ENCODE results near the gene TH. TPM values are rescaled to one million over a fixed set of nuclear protein-coding genes. Genes with fewer than 3 reads are reported as not detected.

TH gene
- polyA plus RNA-seq, 1 donor from 2014 or later: 3.6 TPM

GRCh38 chr11:2140411-2141400 is 30.9 kb downstream of the TH start:
- no peak for TF ChIP-seq EP300 (conservative IDR thresholded peaks at IDR 0.05; ENCODE audit: poor library complexity, severe bottlenecking)
- TF ChIP-seq EZH2 (IDR thresholded peaks at IDR 0.05; ENCODE audit: borderline replicate concordance, insufficient read depth, low read length, poor library complexity, severe bottlenecking): peak; percentile 79
- H2AFZ ChIP-seq (ENCODE audit: low read depth, low read length): no peak overlapping the region

GRCh38 chr11:2139621-2140337 is 31.8 kb downstream of the TH start:
- Histone ChIP-seq H3K36me3 (ENCODE audit: insufficient read depth, low read length) (no peaks in the 10 kb centered on the region), H3K27me3 (ENCODE audit: insufficient read depth, low read depth, low read length) (peaks cover 74% of the 10 kb centered on the region), H2AFZ (ENCODE audit: low read depth, low read length) (no peak overlapping the region), H3K27ac (ENCODE audit: low read length) (no peak overlapping the region), H3K4me2 (ENCODE audit: low read length) (no peak overlapping the region), H3K9ac (ENCODE audit: low read length) (no peak overlapping the region), H3K4me3 (ENCODE audit: low read length) (peak overlapping the region; percentile 47), H3K79me2 (replicated peaks; ENCODE audit: insufficient read depth, low read length) (no peaks in the 10 kb centered on the region), H3K9me3 (ENCODE audit: low read length) (no peaks in the 10 kb centered on the region), H4K20me1 (ENCODE audit: insufficient read depth) (no peaks in the 10 kb centered on the region), H3K9me2 (ENCODE audit: insufficient read depth, low read length) (no peaks in the 10 kb centered on the region), H3F3A (ENCODE audit: insufficient read depth, low read length, poor library complexity, severe bottlenecking) (no peaks in the 10 kb centered on the region)
- TF ChIP-seq CTCF (IDR thresholded peaks at IDR 0.05; ENCODE audit: poor library complexity, severe bottlenecking): no peak
- no peak for TF ChIP-seq MXI1 (conservative IDR thresholded peaks at IDR 0.05; ENCODE audit: poor library complexity, severe bottlenecking)
- TF ChIP-seq POLR2AphosphoS5 (IDR thresholded peaks at IDR 0.05): no peak
- TF ChIP-seq EZH2 (IDR thresholded peaks at IDR 0.05; ENCODE audit: borderline replicate concordance, insufficient read depth, low read length, poor library complexity, severe bottlenecking): no peak

More at GRCh38 chr11:2140411-2141400, 30.9 kb downstream of the TH start:
- H3K4me3 ChIP-seq (ENCODE audit: low read length): peak overlapping the region; percentile 47
- H3K79me2 ChIP-seq (replicated peaks; ENCODE audit: insufficient read depth, low read length): no peaks in the 10 kb centered on the region
- H3K9ac ChIP-seq (ENCODE audit: low read length): no peak overlapping the region
- H3K4me2 ChIP-seq (ENCODE audit: low read length): no peak overlapping the region
- H3F3A ChIP-seq (ENCODE audit: insufficient read depth, low read length, poor library complexity, severe bottlenecking): no peaks in the 10 kb centered on the region
- H3K36me3 ChIP-seq (ENCODE audit: insufficient read depth, low read length): no peaks in the 10 kb centered on the region
- no peaks in the 10 kb centered on the region for H3K9me2 ChIP-seq (ENCODE audit: insufficient read depth, low read length)
- no peak overlapping the region for H3K27ac ChIP-seq (ENCODE audit: low read length)
- peaks cover 83% of the 10 kb centered on the region for H3K27me3 ChIP-seq (ENCODE audit: insufficient read depth, low read depth, low read length)
- H4K20me1 ChIP-seq (ENCODE audit: insufficient read depth): no peaks in the 10 kb centered on the region
- no peaks in the 10 kb centered on the region for H3K9me3 ChIP-seq (ENCODE audit: low read length)

- peak within 1 kb of the TSS; percentile 47 for H3K4me3 ChIP-seq (ENCODE audit: low read length)
- no peaks in the 10 kb centered on the region for H3K9me2 ChIP-seq (ENCODE audit: insufficient read depth, low read length)
- H2AFZ ChIP-seq (ENCODE audit: low read depth, low read length): no peak within 1 kb of the TSS
- no peak for TF ChIP-seq TAF1 (IDR thresholded peaks at IDR 0.05; ENCODE audit: low read depth)
- TF ChIP-seq CTCF (IDR thresholded peaks at IDR 0.05; ENCODE audit: poor library complexity, severe bottlenecking): no peak
- no peak for TF ChIP-seq POLR2AphosphoS5 (IDR thresholded peaks at IDR 0.05)
- no peak for TF ChIP-seq EP300 (conservative IDR thresholded peaks at IDR 0.05; ENCODE audit: poor library complexity, severe bottlenecking)
- TF ChIP-seq REST (IDR thresholded peaks at IDR 0.05; ENCODE audit: borderline replicate concordance): no peak
- no peak for TF ChIP-seq EZH2 (IDR thresholded peaks at IDR 0.05; ENCODE audit: borderline replicate concordance, insufficient read depth, low read length, poor library complexity, severe bottlenecking)
- no peak for TF ChIP-seq RAD21 (conservative IDR thresholded peaks at IDR 0.05)
- no peak for TF ChIP-seq MXI1 (conservative IDR thresholded peaks at IDR 0.05; ENCODE audit: poor library complexity, severe bottlenecking)
- no peak for TF ChIP-seq SMC3 (conservative IDR thresholded peaks at IDR 0.05; ENCODE audit: poor library complexity)
- H4K20me1 ChIP-seq (ENCODE audit: insufficient read depth): no peaks in the 10 kb centered on the region
- no peak within 1 kb of the TSS for H3K9ac ChIP-seq (ENCODE audit: low read length)
- H3K4me2 ChIP-seq (ENCODE audit: low read length): no peak within 1 kb of the TSS
- no peaks in the 10 kb centered on the region for H3F3A ChIP-seq (ENCODE audit: insufficient read depth, low read length, poor library complexity, severe bottlenecking)
- H3K79me2 ChIP-seq (replicated peaks; ENCODE audit: insufficient read depth, low read length): no peaks in the 10 kb centered on the region
- no peak within 1 kb of the TSS for H3K27ac ChIP-seq (ENCODE audit: low read length)
- peaks cover 67% of the 10 kb centered on the region for H3K27me3 ChIP-seq (ENCODE audit: insufficient read depth, low read depth, low read length)
- no peaks in the 10 kb centered on the region for H3K9me3 ChIP-seq (ENCODE audit: low read length)
- H3K36me3 ChIP-seq (ENCODE audit: insufficient read depth, low read length): no peaks in the 10 kb centered on the region
These were observed 32.5 kb downstream of the TH start, which contains the start of gene IGF2 for GRCh38 chr11:2139123-2139521. Gene IGF2, minus strand, starts transcription at chr11:2139389. Its CDS starts 3,866 bp downstream, at chr11:2135523.
